ENCODE measurements around the gene ICAM1. TPM values are rescaled to one million over a fixed set of nuclear protein-coding genes. Genes with fewer than 3 reads are reported as not detected.

Gene ICAM1
- total and polyA plus RNA-seq, 2 of the 13 experiments (the other 11 are each of a cell fraction or from before 2014, with no cell fraction given) = 37.9 to 98.4 TPM

- Histone ChIP-seq H4K20me1 (ENCODE audit: insufficient read depth, low read length) (no peaks in the 10 kb centered on the region), H3K4me1 (ENCODE audit: insufficient read depth, low read length) (peaks cover 23% of the 10 kb centered on the region), H3K4me3 (replicated peaks in 1 of 3; ENCODE audit: insufficient read depth in 1 of 3, low read depth in 2 of 3, low read length in 3 of 3) (no peak overlapping the region), H3K9ac (ENCODE audit: insufficient read depth, low read depth, low read length) (no peak overlapping the region), H2AFZ (ENCODE audit: low read length) (no peak overlapping the region), H3K27ac (ENCODE audit: extremely low read length, insufficient read depth, low read length) (no peak overlapping the region), H3K9me3 (ENCODE audit: low read length) (no peaks in the 10 kb centered on the region), H3K4me2 (ENCODE audit: low read depth, low read length) (no peak overlapping the region), H3K79me2 (ENCODE audit: insufficient read depth, low read length) (no peaks in the 10 kb centered on the region), H3K36me3 (replicated peaks in 1 of 2; ENCODE audit: control insufficient read depth in 1 of 2, insufficient read depth in 2 of 2, low read length in 2 of 2) (no peaks in the 10 kb centered on the region), H3K27me3 (ENCODE audit: control insufficient read depth in 1 of 2, insufficient read depth in 2 of 2, low read length in 2 of 2) (no peaks in the 10 kb centered on the region; a peak in 1 of 5 replicates)
- POLR2A ChIA-PET = no interaction called here
- in situ Hi-C loops (cut with HindIII; ENCODE audit: extremely low pct_ligation_motif_present, low pct_unique_long_range_greater_than_20kb) = no loop called here
- FAIRE-seq (no peak), ATAC-seq (no peak), DNase-seq (ENCODE audit: low spot score) (no peak)
- BruUV-seq (replicated peaks) = no TSS peak
- CTCF ChIA-PET (ENCODE audit: low intra/inter-chr PET ratio, low total read pairs) = no interaction called here
- intact Hi-C loops (cut with micrococcal nuclease; ENCODE audit: unreplicated experiment) = no loop called here
- TF ChIP-seq TAF15 (IDR thresholded peaks at IDR 0.05; ENCODE audit: low read depth, low read length, poor library complexity, severe bottlenecking) (no peak), ZNF224 (CRISPR knock-in tag; IDR thresholded peaks at IDR 0.05) (no peak), ZNF83 (CRISPR knock-in tag; IDR thresholded peaks at IDR 0.05; ENCODE audit: borderline replicate concordance) (no peak), BCL6 (CRISPR knock-in tag; IDR thresholded peaks at IDR 0.05) (no peak), SNAPC2 (CRISPR knock-in tag; IDR thresholded peaks at IDR 0.05) (no peak)
- TF ChIP-seq, protein P1, sequence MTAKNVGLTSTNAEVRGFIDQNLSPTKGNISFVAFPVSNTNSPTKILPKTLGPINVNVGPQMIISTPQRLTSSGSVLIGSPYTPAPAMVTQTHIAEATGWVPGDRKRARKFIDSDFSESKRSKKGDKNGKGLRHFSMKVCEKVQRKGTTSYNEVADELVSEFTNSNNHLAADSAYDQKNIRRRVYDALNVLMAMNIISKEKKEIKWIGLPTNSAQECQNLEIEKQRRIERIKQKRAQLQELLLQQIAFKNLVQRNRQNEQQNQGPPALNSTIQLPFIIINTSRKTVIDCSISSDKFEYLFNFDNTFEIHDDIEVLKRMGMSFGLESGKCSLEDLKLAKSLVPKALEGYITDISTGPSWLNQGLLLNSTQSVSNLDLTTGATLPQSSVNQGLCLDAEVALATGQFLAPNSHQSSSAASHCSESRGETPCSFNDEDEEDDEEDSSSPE (CRISPR knock-in tag; IDR thresholded peaks at IDR 0.05) = no peak
- 91% methylated on average over 27 of the region's 28 CpGs for WGBS (ENCODE audit: low lambda C conversion rate)
Observed at GRCh38 chr19:10223488-10224213, 47.3 kb upstream of the ICAM1 start.

- Histone ChIP-seq H3K4me3 (replicated peaks in 1 of 3; ENCODE audit: insufficient read depth in 1 of 3, low read depth in 2 of 3, low read length in 3 of 3) (no peak overlapping the region), H2AFZ (ENCODE audit: low read length) (no peak overlapping the region), H3K9ac (ENCODE audit: insufficient read depth, low read depth, low read length) (no peak overlapping the region), H4K20me1 (ENCODE audit: insufficient read depth, low read length) (no peaks in the 10 kb centered on the region), H3K9me3 (ENCODE audit: low read length) (no peaks in the 10 kb centered on the region), H3K4me2 (ENCODE audit: low read depth, low read length) (no peak overlapping the region), H3K36me3 (replicated peaks in 1 of 2; ENCODE audit: control insufficient read depth in 1 of 2, insufficient read depth in 2 of 2, low read length in 2 of 2) (no peaks in the 10 kb centered on the region), H3K27me3 (ENCODE audit: control insufficient read depth in 1 of 2, insufficient read depth in 2 of 2, low read length in 2 of 2) (no peaks in the 10 kb centered on the region; a peak in 1 of 5 replicates), H3K27ac (ENCODE audit: extremely low read length, insufficient read depth, low read length) (no peak overlapping the region), H3K79me2 (ENCODE audit: insufficient read depth, low read length) (no peaks in the 10 kb centered on the region), H3K4me1 (ENCODE audit: insufficient read depth, low read length) (peaks cover 16% of the 10 kb centered on the region)
- TF ChIP-seq ZNF678 (CRISPR knock-in tag; IDR thresholded peaks at IDR 0.05) (no peak), ZNF768 (CRISPR knock-in tag; IDR thresholded peaks at IDR 0.05) (peak; percentile 2; the same call in 1 of the 2 replicates)
- 88% methylated on average over 10 of the region's 23 CpGs for WGBS (ENCODE audit: low lambda C conversion rate)
- CTCF ChIA-PET (ENCODE audit: low intra/inter-chr PET ratio, low total read pairs) = no interaction called here
- no peak for DNase-seq (ENCODE audit: low spot score)
- intact Hi-C loops (cut with micrococcal nuclease; ENCODE audit: unreplicated experiment) = no loop called here
- in situ Hi-C loops (cut with HindIII; ENCODE audit: extremely low pct_ligation_motif_present, low pct_unique_long_range_greater_than_20kb) = no loop called here
- ATAC-seq = no peak
- POLR2A ChIA-PET = no interaction called here
- no TSS peak for BruUV-seq (replicated peaks)
- no peak for FAIRE-seq
Observed at GRCh38 chr19:10224337-10224736, 46.6 kb upstream of the ICAM1 start.

Measured in HepG2 (cell line).